ENCODE results near the gene PACS1. TPM values are rescaled to one million over a fixed set of nuclear protein-coding genes. Genes with fewer than 3 reads are reported as not detected.

Gene PACS1
- total RNA-seq, 1 donor from 2014 or later = 30.6 TPM

- Mint-ChIP-seq H3K27me3 (ENCODE audit: unreplicated experiment) (peaks cover 5% of the 10 kb centered on the region), H3K4me3 (ENCODE audit: unreplicated experiment) (no peak overlapping the region), H3K27ac (ENCODE audit: unreplicated experiment) (no peak overlapping the region), H3K9me3 (ENCODE audit: unreplicated experiment) (peaks cover 16% of the 10 kb centered on the region), H3K4me1 (ENCODE audit: low read depth, unreplicated experiment) (peaks cover 20% of the 10 kb centered on the region), H3K36me3 (ENCODE audit: unreplicated experiment) (peaks cover 8% of the 10 kb centered on the region)
- no peak for TF ChIP-seq CTCF (IDR thresholded peaks at IDR 0.05; ENCODE audit: partially characterized antibody, unreplicated experiment)
- DNase-seq = no peak
Observed at GRCh38 chr11:66066751-66067150, 3.3 kb upstream of the PACS1 start.

- H3K27me3 Mint-ChIP-seq (ENCODE audit: unreplicated experiment) = peaks cover 5% of the 10 kb centered on the region
- no peak for TF ChIP-seq CTCF (IDR thresholded peaks at IDR 0.05; ENCODE audit: partially characterized antibody, unreplicated experiment)
- peaks cover 16% of the 10 kb centered on the region for H3K9me3 Mint-ChIP-seq (ENCODE audit: unreplicated experiment)
- no peak for DNase-seq
- H3K36me3 Mint-ChIP-seq (ENCODE audit: unreplicated experiment) = peaks cover 8% of the 10 kb centered on the region
- H3K4me3 Mint-ChIP-seq (ENCODE audit: unreplicated experiment) = no peak overlapping the region
- H3K27ac Mint-ChIP-seq (ENCODE audit: unreplicated experiment) = peak overlapping the region; percentile 11
- H3K4me1 Mint-ChIP-seq (ENCODE audit: low read depth, unreplicated experiment) = peaks cover 24% of the 10 kb centered on the region
Observed at GRCh38 chr11:66067640-66068039, 2.4 kb upstream of the PACS1 start.

GRCh38 chr11:66068154-66068821 is 1.8 kb upstream of the PACS1 start:
- peak; percentile 91 for TF ChIP-seq CTCF (IDR thresholded peaks at IDR 0.05; ENCODE audit: partially characterized antibody, unreplicated experiment)
- H3K36me3 Mint-ChIP-seq (ENCODE audit: unreplicated experiment) = peaks cover 8% of the 10 kb centered on the region
- H3K4me1 Mint-ChIP-seq (ENCODE audit: low read depth, unreplicated experiment) = peaks cover 29% of the 10 kb centered on the region
- peaks cover 13% of the 10 kb centered on the region for H3K9me3 Mint-ChIP-seq (ENCODE audit: unreplicated experiment)
- peak; percentile 87 for DNase-seq
- H3K27me3 Mint-ChIP-seq (ENCODE audit: unreplicated experiment) = peaks cover 5% of the 10 kb centered on the region
- H3K27ac Mint-ChIP-seq (ENCODE audit: unreplicated experiment) = no peak overlapping the region
- H3K4me3 Mint-ChIP-seq (ENCODE audit: unreplicated experiment) = peak overlapping the region; percentile 57

GRCh38 chr11:66068923-66069714 is 953 bp upstream of the PACS1 start:
- no peak for TF ChIP-seq CTCF (IDR thresholded peaks at IDR 0.05; ENCODE audit: partially characterized antibody, unreplicated experiment)
- Mint-ChIP-seq H3K27ac (ENCODE audit: unreplicated experiment) (peak overlapping the region; percentile 76), H3K9me3 (ENCODE audit: unreplicated experiment) (peaks cover 12% of the 10 kb centered on the region), H3K4me3 (ENCODE audit: unreplicated experiment) (peak overlapping the region; percentile 86), H3K4me1 (ENCODE audit: low read depth, unreplicated experiment) (peaks cover 29% of the 10 kb centered on the region), H3K36me3 (ENCODE audit: unreplicated experiment) (peaks cover 6% of the 10 kb centered on the region), H3K27me3 (ENCODE audit: unreplicated experiment) (peaks cover 5% of the 10 kb centered on the region)
- DNase-seq = peak; percentile 58

Measured in glutamatergic neuron (in vitro differentiated cells).